Measurements from ENCODE around the gene ACOXL.
"Not testable (repeated sequence)": the region's sequence is repeated elsewhere in the genome, so short reads cannot be mapped to it uniquely, and the experiment has no call there.

The ACOXL gene

GRCh38 chr2:110843959-110844510 is 111.7 kb downstream of the ACOXL start:
- Mint-ChIP-seq H3K4me1 (ENCODE audit: low read depth) (peaks cover 20% of the 10 kb centered on the region), H3K36me3 (ENCODE audit: low read depth) (no peaks in the 10 kb centered on the region), H3K27ac (no peak overlapping the region), H3K4me3 (no peak overlapping the region), H3K27me3 (peaks cover 5% of the 10 kb centered on the region), H3K9me3 (no peaks in the 10 kb centered on the region)
- intact Hi-C loops (cut with micrococcal nuclease): no loop called here

DNA sequence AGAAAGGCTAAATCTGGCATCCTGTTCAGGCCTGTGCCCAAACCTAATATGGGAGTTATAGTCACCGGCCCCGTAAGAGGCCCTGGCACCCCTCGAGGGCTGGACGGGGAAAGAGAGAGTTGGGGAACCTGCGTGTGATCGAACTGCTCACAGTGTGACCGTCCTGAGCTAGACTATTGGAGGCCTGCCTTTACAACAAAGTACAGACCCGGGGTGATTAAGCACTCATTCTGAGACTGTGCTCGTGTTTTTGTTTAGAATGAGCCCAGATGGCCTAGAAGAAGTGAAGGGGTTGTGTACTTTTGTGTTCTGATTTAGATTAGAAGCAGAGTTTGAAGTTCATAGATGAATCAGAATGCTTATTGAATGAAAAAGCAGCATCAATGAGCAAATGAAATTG is 115.3 kb downstream of the ACOXL start:
- intact Hi-C loops (cut with micrococcal nuclease): no loop called here
- no peaks in the 10 kb centered on the region for H3K36me3 Mint-ChIP-seq (ENCODE audit: low read depth)
- H3K4me1 Mint-ChIP-seq (ENCODE audit: low read depth): peaks cover 33% of the 10 kb centered on the region
- H3K9me3 Mint-ChIP-seq: no peaks in the 10 kb centered on the region
- H3K27me3 Mint-ChIP-seq: peaks cover 3% of the 10 kb centered on the region
- H3K4me3 Mint-ChIP-seq: no peak overlapping the region
- no peak overlapping the region for H3K27ac Mint-ChIP-seq

- intact Hi-C loops (cut with micrococcal nuclease): no loop called here
- Mint-ChIP-seq H3K27ac (no peak overlapping the region), H3K36me3 (ENCODE audit: low read depth) (no peaks in the 10 kb centered on the region), H3K9me3 (no peaks in the 10 kb centered on the region), H3K4me1 (ENCODE audit: low read depth) (peaks cover 32% of the 10 kb centered on the region), H3K27me3 (peaks cover 3% of the 10 kb centered on the region), H3K4me3 (no peak overlapping the region)
These were observed 115.7 kb downstream of the ACOXL start for GRCh38 chr2:110848071-110848470.

DNA sequence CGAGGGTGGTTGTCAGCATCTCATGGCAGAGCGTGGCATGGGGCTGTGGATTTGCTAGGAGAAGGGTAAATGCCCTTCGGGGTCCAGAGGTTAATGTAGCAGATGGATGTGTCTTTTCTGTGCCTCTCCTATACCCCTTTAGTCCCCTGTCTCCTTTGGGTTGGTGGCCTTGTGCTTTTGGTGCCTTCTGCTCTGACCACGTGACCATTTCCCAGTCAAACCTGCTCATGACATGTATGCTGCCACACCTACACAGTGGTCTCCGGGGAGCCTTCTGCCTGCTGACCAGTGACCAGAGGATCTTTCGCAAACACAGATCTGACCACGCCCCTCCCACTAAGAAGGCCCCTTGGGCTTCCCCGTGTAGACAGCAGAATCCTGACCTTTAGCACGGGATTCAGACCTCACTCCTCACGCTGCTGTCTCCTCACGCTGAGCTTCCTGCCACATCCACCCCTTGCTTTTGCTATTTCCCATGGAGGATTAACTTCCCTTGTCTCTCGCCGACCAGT is 116.2 kb downstream of the ACOXL start:
- Mint-ChIP-seq H3K4me3 (no peak overlapping the region), H3K4me1 (ENCODE audit: low read depth) (peaks cover 27% of the 10 kb centered on the region), H3K27me3 (peaks cover 3% of the 10 kb centered on the region), H3K27ac (no peak overlapping the region), H3K9me3 (no peaks in the 10 kb centered on the region), H3K36me3 (ENCODE audit: low read depth) (no peaks in the 10 kb centered on the region)
- intact Hi-C loops (cut with micrococcal nuclease): no loop called here

GRCh38 chr2:110851531-110851930 is 119.2 kb downstream of the ACOXL start:
- Mint-ChIP-seq H3K36me3 (ENCODE audit: low read depth) (no peaks in the 10 kb centered on the region), H3K9me3 (no peaks in the 10 kb centered on the region), H3K4me1 (ENCODE audit: low read depth) (peaks cover 33% of the 10 kb centered on the region), H3K27ac (no peak overlapping the region), H3K27me3 (peaks cover 1% of the 10 kb centered on the region), H3K4me3 (no peak overlapping the region)
- intact Hi-C loops (cut with micrococcal nuclease): no loop called here

GRCh38 chr2:110852051-110852450 is 119.7 kb downstream of the ACOXL start:
- Mint-ChIP-seq H3K4me1 (ENCODE audit: low read depth) (peaks cover 33% of the 10 kb centered on the region), H3K27me3 (peaks cover 1% of the 10 kb centered on the region), H3K27ac (no peak overlapping the region), H3K36me3 (ENCODE audit: low read depth) (no peaks in the 10 kb centered on the region), H3K4me3 (no peak overlapping the region), H3K9me3 (no peaks in the 10 kb centered on the region)
- intact Hi-C loops (cut with micrococcal nuclease): no loop called here

- H3K27ac Mint-ChIP-seq: no peak overlapping the region
- H3K4me1 Mint-ChIP-seq (ENCODE audit: low read depth): peaks cover 33% of the 10 kb centered on the region
- H3K36me3 Mint-ChIP-seq (ENCODE audit: low read depth): no peaks in the 10 kb centered on the region
- no peak overlapping the region for H3K4me3 Mint-ChIP-seq
- H3K27me3 Mint-ChIP-seq: peaks cover 2% of the 10 kb centered on the region
- intact Hi-C loops (cut with micrococcal nuclease): no loop called here
- H3K9me3 Mint-ChIP-seq: no peaks in the 10 kb centered on the region
These were observed 120.3 kb downstream of the ACOXL start for GRCh38 chr2:110852541-110853263.

GRCh38 chr2:110853516-110853915 is 121.1 kb downstream of the ACOXL start:
- Mint-ChIP-seq H3K36me3 (ENCODE audit: low read depth) (no peaks in the 10 kb centered on the region), H3K9me3 (no peaks in the 10 kb centered on the region), H3K27ac (no peak overlapping the region), H3K27me3 (peaks cover 8% of the 10 kb centered on the region), H3K4me1 (ENCODE audit: low read depth) (peaks cover 31% of the 10 kb centered on the region), H3K4me3 (no peak overlapping the region)
- intact Hi-C loops (cut with micrococcal nuclease): no loop called here

DNA sequence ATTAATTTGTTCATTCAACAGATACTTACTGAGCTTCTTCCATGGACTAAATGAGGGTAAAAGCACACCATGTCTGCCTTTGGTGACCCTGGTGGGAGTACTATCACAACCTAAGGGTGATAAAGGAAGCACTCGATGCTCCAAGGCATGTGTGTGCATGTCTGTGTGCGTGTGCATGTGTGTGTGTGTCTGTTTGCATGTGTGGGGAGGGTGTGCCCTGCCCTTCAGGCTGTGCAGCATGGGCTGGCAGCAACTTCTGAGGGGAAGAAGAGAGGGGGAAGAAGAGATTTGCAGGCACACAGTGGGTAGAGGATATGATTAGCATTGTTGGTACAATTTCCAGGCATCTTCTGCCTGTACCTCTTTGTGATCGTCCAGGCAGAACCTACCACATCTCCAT is 121.6 kb downstream of the ACOXL start:
- no peaks in the 10 kb centered on the region for H3K36me3 Mint-ChIP-seq (ENCODE audit: low read depth)
- no peak overlapping the region for H3K4me3 Mint-ChIP-seq
- peaks cover 7% of the 10 kb centered on the region for H3K27me3 Mint-ChIP-seq
- intact Hi-C loops (cut with micrococcal nuclease): no loop called here
- H3K27ac Mint-ChIP-seq: no peak overlapping the region
- H3K9me3 Mint-ChIP-seq: no peaks in the 10 kb centered on the region
- H3K4me1 Mint-ChIP-seq (ENCODE audit: low read depth): peaks cover 26% of the 10 kb centered on the region

- Mint-ChIP-seq H3K4me1 (ENCODE audit: low read depth) (peaks cover 25% of the 10 kb centered on the region), H3K27ac (no peak overlapping the region), H3K9me3 (no peaks in the 10 kb centered on the region), H3K27me3 (peaks cover 12% of the 10 kb centered on the region), H3K4me3 (no peak overlapping the region), H3K36me3 (ENCODE audit: low read depth) (no peaks in the 10 kb centered on the region)
- intact Hi-C loops (cut with micrococcal nuclease): no loop called here
These were observed 122.1 kb downstream of the ACOXL start for GRCh38 chr2:110854355-110855081.

- intact Hi-C loops (cut with micrococcal nuclease): not testable (repeated sequence)
These were observed 123.5 kb downstream of the ACOXL start for GRCh38 chr2:110855841-110856240.

DNA sequence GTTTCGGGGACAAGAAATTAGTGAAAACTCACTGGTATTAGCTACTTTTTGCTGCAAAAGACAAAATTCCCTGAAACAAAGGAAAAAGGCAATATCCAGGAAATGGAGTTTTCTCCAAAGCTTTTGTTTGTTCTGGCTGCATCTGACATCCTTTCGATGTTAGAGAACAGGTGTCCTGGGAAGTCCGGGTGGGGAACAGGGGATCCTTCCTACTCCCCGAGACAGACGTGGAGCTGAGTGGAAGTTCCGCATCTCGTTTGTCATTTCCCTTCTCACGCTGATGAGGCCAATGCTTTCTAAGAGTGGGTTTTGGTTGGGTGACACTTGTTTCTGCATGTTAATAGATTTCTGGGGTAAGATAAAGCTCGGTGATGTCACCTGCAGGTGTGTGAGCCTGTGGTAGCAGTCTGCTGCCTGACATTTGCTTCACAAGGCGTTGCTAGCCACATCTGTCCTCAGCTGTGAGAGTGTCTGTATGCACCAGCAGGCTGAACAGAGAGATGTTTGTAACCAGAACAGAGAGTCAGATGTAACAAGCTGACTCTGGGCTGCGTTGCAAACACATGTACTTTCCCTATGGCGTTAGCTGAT is 125.9 kb downstream of the ACOXL start:
- H3K9me3 Mint-ChIP-seq: no peaks in the 10 kb centered on the region
- no peak overlapping the region for H3K27ac Mint-ChIP-seq
- H3K36me3 Mint-ChIP-seq (ENCODE audit: low read depth): no peaks in the 10 kb centered on the region
- H3K27me3 Mint-ChIP-seq: peaks cover 29% of the 10 kb centered on the region
- intact Hi-C loops (cut with micrococcal nuclease): no loop called here
- peaks cover 10% of the 10 kb centered on the region for H3K4me1 Mint-ChIP-seq (ENCODE audit: low read depth)
- no peak overlapping the region for H3K4me3 Mint-ChIP-seq

More at GRCh38 chr2:110855841-110856240, 123.5 kb downstream of the ACOXL start:
- H3K27ac Mint-ChIP-seq; H3K9me3 Mint-ChIP-seq; H3K4me3 Mint-ChIP-seq; H3K36me3 Mint-ChIP-seq (ENCODE audit: low read depth): not testable (repeated sequence)
- Mint-ChIP-seq H3K27me3 (peaks cover 21% of the 10 kb centered on the region), H3K4me1 (ENCODE audit: low read depth) (peaks cover 25% of the 10 kb centered on the region)

- peaks cover 13% of the 10 kb centered on the region for H3K4me1 Mint-ChIP-seq (ENCODE audit: low read depth)
These were observed 126.8 kb downstream of the ACOXL start for GRCh38 chr2:110858993-110859701.

More at GRCh38 chr2:110858993-110859701, 126.8 kb downstream of the ACOXL start:
- intact Hi-C loops (cut with micrococcal nuclease): no loop called here
- Mint-ChIP-seq H3K9me3 (no peaks in the 10 kb centered on the region), H3K27ac (no peak overlapping the region), H3K27me3 (peaks cover 29% of the 10 kb centered on the region), H3K4me3 (no peak overlapping the region), H3K36me3 (ENCODE audit: low read depth) (no peaks in the 10 kb centered on the region)

Data from dendritic cell treated with granulocyte-macrophage colony-stimulating factor and Interleukin-4, amounts not matched to agents 40 ng/mL and 50 ng/mL, for 4 days (primary cell).